GM20000 (cell line): ENCODE measurements around the gene KLHL17.

Experiments
- DNase-seq: peaks from one replicate; pipeline ENCODE4 v3.0.0; 2012; ENCODE audit warnings: low spot score
- CTCF ChIP-seq: IDR thresholded peaks from 2 replicates; pipeline ENCODE4 v1.5.1; 2012; ENCODE audit warnings: mild to moderate bottlenecking, control low read depth; ENCODE audit errors: extremely low read depth, missing control alignments

The KLHL17 gene

GRCh38 chr1:980602-981395 lies 20.4 kb downstream of the KLHL17 start:
- no peak for TF ChIP-seq CTCF
- no peak for DNase-seq

- no peak for TF ChIP-seq CTCF
- no peak for DNase-seq
Observed at GRCh38 chr1:981491-981954, 21.1 kb downstream of the KLHL17 start.

GRCh38 chr1:981955-982558 lies 21.7 kb downstream of the KLHL17 start, which contains the start of gene PERM1:
TSS of gene PERM1 (minus strand) at chr1:982093. CDS start at chr1:981029, 1,064 bp downstream.
- TF ChIP-seq CTCF, result no peak
- DNase-seq, result no peak

GRCh38 chr1:982765-983436 lies 22.5 kb downstream of the KLHL17 start:
- TF ChIP-seq CTCF, result no peak
- DNase-seq, result no peak

GRCh38 chr1:983798-984475 lies 23.6 kb downstream of the KLHL17 start:
- peak; percentile 86 for DNase-seq
- peak; percentile 66 for TF ChIP-seq CTCF

- no peak for DNase-seq
- TF ChIP-seq CTCF, result no peak
Observed at GRCh38 chr1:984476-984814, 24.1 kb downstream of the KLHL17 start.
